PFSK-1 (cell line): ENCODE measurements around the gene NDUFS3.

Experiments
- POLR2AphosphoS5 ChIP-seq: IDR thresholded peaks from 2 replicates; pipeline ENCODE4 v1.6.1; 2012; ENCODE audit warnings: low read depth, mild to moderate bottlenecking, control low read depth, low read length, moderate library complexity
- TAF1 ChIP-seq: IDR thresholded peaks from 2 replicates; pipeline ENCODE4 v1.6.1; 2012; ENCODE audit warnings: low read length, control low read depth, borderline replicate concordance; ENCODE audit not compliant: insufficient read depth
- TF ChIP-seq, protein P1 (sequence below), 2 experiments: IDR thresholded peaks; 2 replicates each; pipeline versions ENCODE4 v1.6.1 to v1.8.0; 2011 to 2012; ENCODE audit warnings: low read depth in 2 of 2, low read length in 2 of 2, control low read depth in 1 of 2, inconsistent platforms in 1 of 2, mild to moderate bottlenecking in 1 of 2, moderate library complexity in 1 of 2; ENCODE audit not compliant: insufficient read depth in 1 of 2

DNA sequence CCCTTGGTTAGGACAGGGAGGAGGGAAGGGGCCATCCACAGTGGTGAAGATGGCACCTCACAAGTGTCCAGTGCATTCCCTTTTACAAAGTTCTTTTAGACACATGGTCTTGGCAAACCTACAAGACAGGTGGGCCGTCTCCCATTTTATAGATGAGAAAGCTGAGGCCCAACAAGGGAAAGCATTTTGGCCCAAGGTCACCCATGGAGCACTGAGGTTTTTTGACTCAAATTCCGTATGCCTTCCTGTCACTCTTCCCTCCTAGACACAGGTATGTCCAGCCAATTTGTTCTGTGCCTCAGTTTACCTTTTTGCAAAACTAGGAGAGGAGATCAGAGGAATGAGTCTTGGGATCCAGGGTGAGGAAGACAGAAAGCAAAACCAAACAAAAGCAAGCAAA is 14.1 kb downstream of the NDUFS3 start:
- TF ChIP-seq TAF1 (no peak), POLR2AphosphoS5 (no peak)
- TF ChIP-seq, protein P1, sequence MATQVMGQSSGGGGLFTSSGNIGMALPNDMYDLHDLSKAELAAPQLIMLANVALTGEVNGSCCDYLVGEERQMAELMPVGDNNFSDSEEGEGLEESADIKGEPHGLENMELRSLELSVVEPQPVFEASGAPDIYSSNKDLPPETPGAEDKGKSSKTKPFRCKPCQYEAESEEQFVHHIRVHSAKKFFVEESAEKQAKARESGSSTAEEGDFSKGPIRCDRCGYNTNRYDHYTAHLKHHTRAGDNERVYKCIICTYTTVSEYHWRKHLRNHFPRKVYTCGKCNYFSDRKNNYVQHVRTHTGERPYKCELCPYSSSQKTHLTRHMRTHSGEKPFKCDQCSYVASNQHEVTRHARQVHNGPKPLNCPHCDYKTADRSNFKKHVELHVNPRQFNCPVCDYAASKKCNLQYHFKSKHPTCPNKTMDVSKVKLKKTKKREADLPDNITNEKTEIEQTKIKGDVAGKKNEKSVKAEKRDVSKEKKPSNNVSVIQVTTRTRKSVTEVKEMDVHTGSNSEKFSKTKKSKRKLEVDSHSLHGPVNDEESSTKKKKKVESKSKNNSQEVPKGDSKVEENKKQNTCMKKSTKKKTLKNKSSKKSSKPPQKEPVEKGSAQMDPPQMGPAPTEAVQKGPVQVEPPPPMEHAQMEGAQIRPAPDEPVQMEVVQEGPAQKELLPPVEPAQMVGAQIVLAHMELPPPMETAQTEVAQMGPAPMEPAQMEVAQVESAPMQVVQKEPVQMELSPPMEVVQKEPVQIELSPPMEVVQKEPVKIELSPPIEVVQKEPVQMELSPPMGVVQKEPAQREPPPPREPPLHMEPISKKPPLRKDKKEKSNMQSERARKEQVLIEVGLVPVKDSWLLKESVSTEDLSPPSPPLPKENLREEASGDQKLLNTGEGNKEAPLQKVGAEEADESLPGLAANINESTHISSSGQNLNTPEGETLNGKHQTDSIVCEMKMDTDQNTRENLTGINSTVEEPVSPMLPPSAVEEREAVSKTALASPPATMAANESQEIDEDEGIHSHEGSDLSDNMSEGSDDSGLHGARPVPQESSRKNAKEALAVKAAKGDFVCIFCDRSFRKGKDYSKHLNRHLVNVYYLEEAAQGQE (IDR thresholded peaks at IDR 0.05; ENCODE audit: insufficient read depth in 1 of 2, low read depth in 2 of 2, low read length in 2 of 2) = no peak
